GM12878 (cell line): ENCODE data around the gene COL13A1. TPM values are rescaled to one million over a fixed set of nuclear protein-coding genes. Genes with fewer than 3 reads are reported as not detected.

Experiments used
- ATAC-seq: fragments of 200-7000 bp; cut with Tn5 transposase; 3 replicates; pipeline ENCODE4 v1.9.1; 2020; ENCODE audit warnings: mild to moderate bottlenecking, moderate library complexity
- BruUV-seq: library from RNA; stranded (reverse); fragments of 400-500 nt; replicated peaks from 2 replicates; lab custom pipeline; 2021; lab: Mats Ljungman, UMichigan
- CTCF ChIA-PET: fragments of 300-600 bp; sonication (Branson Sonifier 250); formaldehyde crosslinking; extraction: SDS; loops from one replicate; lab custom pipeline; 2021; ENCODE audit warnings: inconsistent platforms; lab: Yijun Ruan, JAX
- POLR2A ChIA-PET: fragments of 350-600 bp; formaldehyde crosslinking; extraction: SDS; loops from one replicate; lab custom pipeline; 2021; ENCODE audit warnings: inconsistent platforms; lab: Charles Lee
- RAD21 ChIA-PET: fragments of 300-600 bp; sonication (Branson Sonifier 250); formaldehyde crosslinking; loops from one replicate; lab custom pipeline; 2023; ENCODE audit warnings: antibody characterized with exemption; ENCODE audit not compliant: unreplicated experiment; lab: Charles Lee
- SMC1A ChIA-PET: fragments of 300-600 bp; sonication (Branson Sonifier 250); formaldehyde crosslinking; loops from one replicate; lab custom pipeline; 2023; ENCODE audit not compliant: unreplicated experiment, uncharacterized antibody; lab: Charles Lee
- DNase-seq: peaks from one replicate; pipeline ENCODE4 v3.0.0-alpha.2; 2011; ENCODE audit warnings: low read depth, low spot score
- FAIRE-seq: peaks from 3 replicates; lab custom pipeline; 2011; peaks lifted over from hg19 to GRCh38; lab: Jason Lieb, UNC
- H2AFZ ChIP-seq: 2 replicates; pipeline ENCODE4 v1.6.0; 2011; ENCODE audit warnings: low read depth, low read length, control low read depth; ENCODE audit not compliant: control insufficient read depth
- H3K27ac ChIP-seq: 2 replicates; pipeline ENCODE4 v1.5.1; 2011; ENCODE audit warnings: control low read depth; ENCODE audit not compliant: control insufficient read depth, insufficient read depth
- H3K27me3 ChIP-seq, 2 experiments: replicated peaks in 1 of 2; 2 replicates each; pipeline versions ENCODE4 v1.6.0 to v1.6.1; 2011; ENCODE audit warnings: low read length in 1 of 2; ENCODE audit not compliant: control insufficient read depth in 2 of 2, insufficient read depth in 2 of 2
- H3K36me3 ChIP-seq, 2 experiments: 2 replicates each; pipeline ENCODE4 v1.5.1; 2011; ENCODE audit warnings: low read length in 1 of 2; ENCODE audit not compliant: control insufficient read depth in 2 of 2, insufficient read depth in 2 of 2
- H3K4me1 ChIP-seq: 2 replicates; pipeline ENCODE4 v1.6.1; 2011; ENCODE audit warnings: mild to moderate bottlenecking, low read length, moderate library complexity, mixed read lengths; ENCODE audit not compliant: control insufficient read depth, insufficient read depth
- H3K4me2 ChIP-seq: 2 replicates; pipeline ENCODE4 v1.6.0; 2011; ENCODE audit warnings: control low read depth; ENCODE audit not compliant: control insufficient read depth, insufficient read depth
- H3K4me3 ChIP-seq: fragments of 200-600 bp; sonication (generic); 2 replicates; pipeline ENCODE4 v1.5.1; 2016
- H3K79me2 ChIP-seq: 2 replicates; pipeline ENCODE4 v1.6.0; 2011; ENCODE audit warnings: low read length; ENCODE audit not compliant: control insufficient read depth, insufficient read depth
- H3K9ac ChIP-seq: 2 replicates; pipeline ENCODE4 v1.8.0; 2011; ENCODE audit warnings: low read length, control low read depth, mixed read lengths; ENCODE audit not compliant: control insufficient read depth, insufficient read depth
- H3K9me3 ChIP-seq: replicated peaks from 3 replicates; pipeline ENCODE4 v1.5.1; 2011; ENCODE audit warnings: mild to moderate bottlenecking, low read length; ENCODE audit not compliant: control insufficient read depth, insufficient read depth
- H4K20me1 ChIP-seq: 2 replicates; pipeline ENCODE4 v1.6.0; 2011; ENCODE audit not compliant: control insufficient read depth, insufficient read depth
- MEF2A ChIP-seq: IDR thresholded peaks from 2 replicates; pipeline ENCODE4 v1.6.1; 2011; ENCODE audit warnings: low read depth, mild to moderate bottlenecking, low read length, moderate library complexity; ENCODE audit not compliant: insufficient read depth
- NR2C1 ChIP-seq: fragments of 450-650 bp; IDR thresholded peaks from 2 replicates; pipeline ENCODE4 v1.6.1; 2017; ENCODE audit warnings: antibody characterized with exemption, mild to moderate bottlenecking, moderate library complexity
- POU2F2 ChIP-seq: IDR thresholded peaks from 3 replicates; pipeline ENCODE4 v1.6.1; 2011; ENCODE audit warnings: low read depth, mild to moderate bottlenecking, low read length, borderline replicate concordance
- SMC3 ChIP-seq: IDR thresholded peaks from 2 replicates; pipeline ENCODE4 v1.6.1; 2011; ENCODE audit warnings: low read length, improper control_type of control experiment, borderline replicate concordance
- SPI1 ChIP-seq: IDR thresholded peaks from 2 replicates; pipeline ENCODE4 v1.6.1; 2011; ENCODE audit warnings: low read depth, mild to moderate bottlenecking, low read length, moderate library complexity, borderline replicate concordance; ENCODE audit not compliant: insufficient read depth
- SREBF2 ChIP-seq: IDR thresholded peaks from 2 replicates; pipeline ENCODE4 v1.6.1; 2012; ENCODE audit warnings: mild to moderate bottlenecking, low read length
- WGBS: methylation state at CpG from one replicate; pipeline ENCODE4 v1.1.6; 2016; ENCODE audit warnings: low lambda C conversion rate; ENCODE audit not compliant: insufficient replicate concordance, insufficient coverage; ENCODE audit errors: missing lambda C conversion rate; 5-methylcytosine and 5-hydroxymethylcytosine counted together
- in situ Hi-C: fragments of 300-500 bp; cut with MboI; formaldehyde crosslinking; loops from 9 replicates; pipeline ENCODE4 v1.14.3; 2018; ENCODE audit warnings: mixed read lengths
- intact Hi-C: fragments of 100-400 bp; cut with micrococcal nuclease; formaldehyde crosslinking; loops from one replicate; pipeline ENCODE4 v1.14.2; 2022; ENCODE audit not compliant: unreplicated experiment
- polyA plus RNA-seq, 11 experiments: library from polyadenylated mRNA; depleted of rRNA in 4 of 11; unstranded in 6 of 11; stranded (reverse) in 5 of 11; fragments of >200 nt; fragmentation: Nextera tagmentation in 4 of 11; fragmentation: Illumina TruSeq in 1 of 11; extraction: Ambion mirVana in 4 of 11; extraction: Trizol in 1 of 11; gene quantifications; 1 replicate in 1 of 11; 2 replicates in 10 of 11; pipeline versions ENCODE4 v1.2.1 to v1.2.3, GENCODE V29; 2011 to 2016; ENCODE audit warnings: inconsistent platforms in 2 of 11, missing spikeins in 2 of 11, low read depth in 1 of 11
- total RNA-seq, 4 experiments: library from RNA; depleted of rRNA in 3 of 4; stranded (reverse); fragments of >200 nt in 3 of 4; fragmentation: Illumina TruSeq in 1 of 4; extraction: Trizol in 1 of 4; gene quantifications; 2 replicates each; pipeline versions ENCODE4 v1.2.1 to v1.2.3, GENCODE V29; 2013 to 2021
- TF ChIP-seq, protein P1 (sequence below): fragments of 450-650 bp; IDR thresholded peaks from 2 replicates; pipeline ENCODE4 v1.6.1; 2016; ENCODE audit warnings: mild to moderate bottlenecking, moderate library complexity, borderline replicate concordance
- TF ChIP-seq, protein P2 (sequence below): IDR thresholded peaks from 2 replicates; pipeline ENCODE4 v1.6.1; 2011; ENCODE audit warnings: low read depth, low read length, improper control_type of control experiment, borderline replicate concordance

The COL13A1 gene
- total and polyA plus RNA-seq, 10 of the 15 experiments (the other 5 are each of a cell fraction or from before 2014, with no cell fraction given), result 0.03 to 0.15 (median 0.05) TPM; not detected in 7

GRCh38 chr10:69910561-69910960, 108.9 kb downstream of the COL13A1 start (continued):
- TF ChIP-seq, protein P1, sequence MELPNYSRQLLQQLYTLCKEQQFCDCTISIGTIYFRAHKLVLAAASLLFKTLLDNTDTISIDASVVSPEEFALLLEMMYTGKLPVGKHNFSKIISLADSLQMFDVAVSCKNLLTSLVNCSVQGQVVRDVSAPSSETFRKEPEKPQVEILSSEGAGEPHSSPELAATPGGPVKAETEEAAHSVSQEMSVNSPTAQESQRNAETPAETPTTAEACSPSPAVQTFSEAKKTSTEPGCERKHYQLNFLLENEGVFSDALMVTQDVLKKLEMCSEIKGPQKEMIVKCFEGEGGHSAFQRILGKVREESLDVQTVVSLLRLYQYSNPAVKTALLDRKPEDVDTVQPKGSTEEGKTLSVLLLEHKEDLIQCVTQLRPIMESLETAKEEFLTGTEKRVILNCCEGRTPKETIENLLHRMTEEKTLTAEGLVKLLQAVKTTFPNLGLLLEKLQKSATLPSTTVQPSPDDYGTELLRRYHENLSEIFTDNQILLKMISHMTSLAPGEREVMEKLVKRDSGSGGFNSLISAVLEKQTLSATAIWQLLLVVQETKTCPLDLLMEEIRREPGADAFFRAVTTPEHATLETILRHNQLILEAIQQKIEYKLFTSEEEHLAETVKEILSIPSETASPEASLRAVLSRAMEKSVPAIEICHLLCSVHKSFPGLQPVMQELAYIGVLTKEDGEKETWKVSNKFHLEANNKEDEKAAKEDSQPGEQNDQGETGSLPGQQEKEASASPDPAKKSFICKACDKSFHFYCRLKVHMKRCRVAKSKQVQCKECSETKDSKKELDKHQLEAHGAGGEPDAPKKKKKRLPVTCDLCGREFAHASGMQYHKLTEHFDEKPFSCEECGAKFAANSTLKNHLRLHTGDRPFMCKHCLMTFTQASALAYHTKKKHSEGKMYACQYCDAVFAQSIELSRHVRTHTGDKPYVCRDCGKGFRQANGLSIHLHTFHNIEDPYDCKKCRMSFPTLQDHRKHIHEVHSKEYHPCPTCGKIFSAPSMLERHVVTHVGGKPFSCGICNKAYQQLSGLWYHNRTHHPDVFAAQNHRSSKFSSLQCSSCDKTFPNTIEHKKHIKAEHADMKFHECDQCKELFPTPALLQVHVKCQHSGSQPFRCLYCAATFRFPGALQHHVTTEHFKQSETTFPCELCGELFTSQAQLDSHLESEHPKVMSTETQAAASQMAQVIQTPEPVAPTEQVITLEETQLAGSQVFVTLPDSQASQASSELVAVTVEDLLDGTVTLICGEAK, result no peak
- no peak for TF ChIP-seq POU2F2
- no peak for TF ChIP-seq SMC3
- TF ChIP-seq, all 136 proteins: peak for 0

DNA sequence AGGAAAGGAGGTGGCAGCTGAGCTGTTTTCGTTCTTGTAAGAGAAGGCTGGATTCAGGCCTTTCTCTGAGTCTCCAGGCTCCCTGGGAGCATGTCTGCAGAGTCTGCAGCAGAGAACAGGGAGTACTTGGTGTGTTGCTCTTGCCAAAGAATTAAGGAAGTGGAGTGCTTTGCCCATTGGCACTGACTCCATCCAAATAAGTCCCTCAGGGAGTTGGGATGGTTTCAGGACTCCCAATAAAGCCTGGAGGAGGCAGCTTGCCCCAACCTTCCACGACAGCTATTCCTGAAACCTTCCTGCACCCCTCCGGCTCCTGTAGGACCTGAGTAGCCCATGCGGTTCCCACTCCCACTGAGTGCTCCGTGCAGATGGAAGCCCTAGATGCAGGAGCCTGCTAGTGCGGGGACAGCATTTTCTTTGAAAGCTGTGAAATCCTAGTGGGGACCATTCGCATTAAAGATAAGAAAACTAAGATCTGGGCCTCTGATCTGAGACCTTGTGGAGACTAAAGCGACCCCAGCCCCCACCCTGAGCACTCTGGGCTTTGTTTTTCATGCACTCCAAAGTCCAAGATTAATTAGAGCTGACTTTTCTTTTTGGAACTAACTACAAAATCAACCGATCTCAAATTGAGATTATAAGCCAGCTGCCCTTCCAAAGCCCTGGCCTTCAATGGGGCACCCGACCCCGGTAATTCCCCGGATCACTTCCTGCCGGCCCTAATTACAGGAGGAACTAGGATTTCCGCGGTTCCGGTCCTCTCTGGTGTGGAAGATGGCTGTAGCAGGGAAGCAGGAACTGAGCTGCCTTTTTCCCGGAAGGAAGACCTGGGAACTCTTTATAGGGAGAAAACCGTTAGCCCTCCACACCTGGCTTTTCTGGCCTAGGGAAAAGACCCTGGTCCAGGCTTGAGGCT, 110.2 kb downstream of the COL13A1 start:
- intact Hi-C loops (loop anchor here (10.0 kb wide), 1 partner anchor 397 kb away; no protein-coding TSS in a partner anchor), in situ Hi-C loops (no loop called here)
- ChIA-PET RAD21 (interaction anchor here (0.6 kb wide), 1 partner anchor 47 kb away, joined by 3 read pairs; no protein-coding TSS in a partner anchor), POLR2A (no interaction called here), CTCF (interaction anchor here (0.6 to 1.1 kb wide), 3 partner anchors 8 to 47 kb away, joined by 3 to 5 read pairs (median 3); no protein-coding TSS in a partner anchor), SMC1A (interaction anchor here (0.6 to 1.1 kb wide), 2 partner anchors 47 to 145 kb away, joined by 3 read pairs; no protein-coding TSS in a partner anchor)
- FAIRE-seq, result no peak
- Histone ChIP-seq H4K20me1 (no peaks in the 10 kb centered on the region), H3K4me1 (no peaks in the 10 kb centered on the region), H3K9ac (no peak overlapping the region), H3K9me3 (no peaks in the 10 kb centered on the region), H3K79me2 (no peaks in the 10 kb centered on the region), H3K4me2 (no peak overlapping the region), H2AFZ (no peak overlapping the region), H3K27ac (no peak overlapping the region), H3K27me3 (peaks cover 2 to 3% of the 10 kb centered on the region in 2 experiments; a peak in 3 of 4 replicates), H3K4me3 (no peak overlapping the region), H3K36me3 (no peaks in the 10 kb centered on the region)
- no peak for DNase-seq
- 18% methylated on average over 18 of the region's 18 CpGs for WGBS
- no peak for ATAC-seq
- no TSS peak for BruUV-seq
- no peak for TF ChIP-seq SREBF2
- TF ChIP-seq NR2C1, result no peak
- TF ChIP-seq SPI1, result no peak
- TF ChIP-seq, protein P2, sequence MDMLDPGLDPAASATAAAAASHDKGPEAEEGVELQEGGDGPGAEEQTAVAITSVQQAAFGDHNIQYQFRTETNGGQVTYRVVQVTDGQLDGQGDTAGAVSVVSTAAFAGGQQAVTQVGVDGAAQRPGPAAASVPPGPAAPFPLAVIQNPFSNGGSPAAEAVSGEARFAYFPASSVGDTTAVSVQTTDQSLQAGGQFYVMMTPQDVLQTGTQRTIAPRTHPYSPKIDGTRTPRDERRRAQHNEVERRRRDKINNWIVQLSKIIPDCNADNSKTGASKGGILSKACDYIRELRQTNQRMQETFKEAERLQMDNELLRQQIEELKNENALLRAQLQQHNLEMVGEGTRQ, result no peak
- TF ChIP-seq, protein P1, result no peak
- TF ChIP-seq MEF2A, result no peak
